HK-2 (cell line): ENCODE data around the gene SPATA33.
A peak's percentile ranks its signal among the peaks of the same experiment; 100 is the strongest.
"Not testable (repeated sequence)": the region's sequence is repeated elsewhere in the genome, so short reads cannot be mapped to it uniquely, and the experiment has no call there.

Source experiments
- DNase-seq: peaks from one replicate; pipeline ENCODE4 v3.0.0-alpha.2; 2018; ENCODE audit not compliant: unreplicated experiment

SPATA33 gene

GRCh38 chr16:89664238-89664637 lies 6.6 kb downstream of the SPATA33 start:
- not testable (repeated sequence) for DNase-seq

GRCh38 chr16:89667000-89667399 lies 9.4 kb downstream of the SPATA33 start:
- not testable (repeated sequence) for DNase-seq

GRCh38 chr16:89667633-89668032 lies 10.0 kb downstream of the SPATA33 start:
- no peak for DNase-seq

GRCh38 chr16:89668790-89669158 lies 11.1 kb downstream of the SPATA33 start:
- no peak for DNase-seq

GRCh38 chr16:89669755-89670154 lies 12.1 kb downstream of the SPATA33 start:
- no peak for DNase-seq

- DNase-seq: no peak
These were observed 13.1 kb downstream of the SPATA33 start for GRCh38 chr16:89670496-89671431.

- DNase-seq: not testable (repeated sequence)
These were observed 13.9 kb downstream of the SPATA33 start for GRCh38 chr16:89671565-89671964.

- no peak for DNase-seq
These were observed 14.7 kb downstream of the SPATA33 start for GRCh38 chr16:89672177-89672941.

GRCh38 chr16:89678258-89678657 lies 20.6 kb downstream of the SPATA33 start:
- DNase-seq: no peak

- no peak for DNase-seq
These were observed 28.3 kb downstream of the SPATA33 start for GRCh38 chr16:89685916-89686315.

GRCh38 chr16:89686520-89687091 lies 29.0 kb downstream of the SPATA33 start, which contains the start of gene CDK10:
TSS of gene CDK10 (plus strand) at chr16:89686689. CDS start at chr16:89686711, 22 bp downstream.
- peak; percentile 93 for DNase-seq

- DNase-seq: peak; percentile 88
These were observed 29.7 kb downstream of the SPATA33 start for GRCh38 chr16:89687092-89687940.

- no peak for DNase-seq
These were observed 30.8 kb downstream of the SPATA33 start for GRCh38 chr16:89688395-89688794.

- DNase-seq: no peak
These were observed 31.5 kb downstream of the SPATA33 start for GRCh38 chr16:89689142-89689541.

GRCh38 chr16:89689621-89690020 lies 32.0 kb downstream of the SPATA33 start:
- DNase-seq: not testable (repeated sequence)

GRCh38 chr16:89690392-89690901 lies 32.8 kb downstream of the SPATA33 start:
- no peak for DNase-seq

GRCh38 chr16:89691231-89691985 lies 33.8 kb downstream of the SPATA33 start:
- DNase-seq: no peak

- DNase-seq: no peak
These were observed 34.4 kb downstream of the SPATA33 start for GRCh38 chr16:89691986-89692569.

GRCh38 chr16:89693289-89693731 lies 35.7 kb downstream of the SPATA33 start:
- DNase-seq: no peak
